Chondrocyte (in vitro differentiated cells): Measurements from ENCODE around the gene ELMO1. TPM values are rescaled to one million over a fixed set of nuclear protein-coding genes. Genes with fewer than 3 reads are reported as not detected.

Source experiments
- DNase-seq: peaks from one replicate; pipeline ENCODE4 v3.0.0; 2021; ENCODE audit warnings: mixed read lengths, low spot score
- H3K27ac Mint-ChIP-seq: one replicate; pipeline ENCODE4 v1.8.0; 2021; ENCODE audit warnings: mild to moderate bottlenecking, moderate library complexity, mixed read lengths; ENCODE audit not compliant: unreplicated experiment
- H3K27me3 Mint-ChIP-seq: 2 replicates; pipeline ENCODE4 v1.8.0; 2021; ENCODE audit warnings: low read depth, mixed read lengths
- H3K36me3 Mint-ChIP-seq: 2 replicates; pipeline ENCODE4 v1.8.0; 2021; ENCODE audit warnings: low read depth, mixed read lengths
- H3K4me1 Mint-ChIP-seq: 2 replicates; pipeline ENCODE4 v1.8.0; 2021; ENCODE audit warnings: low read depth, mild to moderate bottlenecking, mixed read lengths
- H3K4me3 Mint-ChIP-seq: one replicate; pipeline ENCODE4 v1.8.0; 2021; ENCODE audit warnings: mild to moderate bottlenecking, moderate library complexity, mixed read lengths; ENCODE audit not compliant: unreplicated experiment
- H3K9me3 Mint-ChIP-seq: 2 replicates; pipeline ENCODE4 v1.8.0; 2021; ENCODE audit warnings: low read depth, mixed read lengths
- CTCF ChIP-seq: fragments of 200-600 bp; sonication (generic); IDR thresholded peaks from 2 replicates; pipeline ENCODE4 v1.5.0; 2021; ENCODE audit warnings: antibody characterized with exemption, mild to moderate bottlenecking, moderate library complexity
- total RNA-seq: library from RNA; stranded (reverse); gene quantifications from 3 replicates; pipeline ENCODE4 v1.2.1, GENCODE V29; 2021

Gene ELMO1
- total RNA-seq, 1 donor from 2014 or later: 0.42 TPM

GRCh38 chr7:37483627-37484026, 35.0 kb upstream of the ELMO1 start:
- no peak overlapping the region for H3K4me3 Mint-ChIP-seq
- TF ChIP-seq CTCF: no peak
- no peaks in the 10 kb centered on the region for H3K27me3 Mint-ChIP-seq

GRCh38 chr7:37482953-37483352, 34.3 kb upstream of the ELMO1 start:
- TF ChIP-seq CTCF: no peak
- H3K9me3 Mint-ChIP-seq: peaks cover 5% of the 10 kb centered on the region

More at GRCh38 chr7:37483627-37484026, 35.0 kb upstream of the ELMO1 start:
- no peak overlapping the region for H3K27ac Mint-ChIP-seq
- H3K4me1 Mint-ChIP-seq: peaks cover 8% of the 10 kb centered on the region
- DNase-seq: no peak
- peaks cover 10% of the 10 kb centered on the region for H3K9me3 Mint-ChIP-seq
- peaks cover 2% of the 10 kb centered on the region for H3K36me3 Mint-ChIP-seq

GRCh38 chr7:37482505-37482904, 33.8 kb upstream of the ELMO1 start:
- TF ChIP-seq CTCF: no peak
- H3K4me1 Mint-ChIP-seq: peaks cover 4% of the 10 kb centered on the region
- no peaks in the 10 kb centered on the region for H3K36me3 Mint-ChIP-seq
- no peak for DNase-seq
- H3K4me3 Mint-ChIP-seq: no peak overlapping the region
- peaks cover 5% of the 10 kb centered on the region for H3K9me3 Mint-ChIP-seq
- H3K27ac Mint-ChIP-seq: no peak overlapping the region
- H3K27me3 Mint-ChIP-seq: peaks cover 3% of the 10 kb centered on the region

More at GRCh38 chr7:37482953-37483352, 34.3 kb upstream of the ELMO1 start:
- Mint-ChIP-seq H3K4me1 (peaks cover 4% of the 10 kb centered on the region), H3K36me3 (no peaks in the 10 kb centered on the region), H3K27ac (no peak overlapping the region), H3K27me3 (peaks cover 3% of the 10 kb centered on the region), H3K4me3 (no peak overlapping the region)
- no peak for DNase-seq

- TF ChIP-seq CTCF: no peak
- Mint-ChIP-seq H3K36me3 (no peaks in the 10 kb centered on the region), H3K4me3 (no peak overlapping the region)
Measured at GRCh38 chr7:37481722-37482288, 33.1 kb upstream of the ELMO1 start.

GRCh38 chr7:37481154-37481553, 32.5 kb upstream of the ELMO1 start:
- DNase-seq: no peak
- H3K27me3 Mint-ChIP-seq: peaks cover 9% of the 10 kb centered on the region
- no peak for TF ChIP-seq CTCF
- H3K36me3 Mint-ChIP-seq: no peaks in the 10 kb centered on the region
- peaks cover 5% of the 10 kb centered on the region for H3K9me3 Mint-ChIP-seq
- peaks cover 4% of the 10 kb centered on the region for H3K4me1 Mint-ChIP-seq
- H3K27ac Mint-ChIP-seq: no peak overlapping the region
- H3K4me3 Mint-ChIP-seq: no peak overlapping the region

More at GRCh38 chr7:37481722-37482288, 33.1 kb upstream of the ELMO1 start:
- no peak for DNase-seq
- peaks cover 5% of the 10 kb centered on the region for H3K27me3 Mint-ChIP-seq
- peaks cover 5% of the 10 kb centered on the region for H3K9me3 Mint-ChIP-seq
- no peak overlapping the region for H3K27ac Mint-ChIP-seq
- peaks cover 4% of the 10 kb centered on the region for H3K4me1 Mint-ChIP-seq
